Measurements from ENCODE around the gene SEMA3D.

SEMA3D gene

GRCh38 chr7:85175217-85175616, 11.6 kb downstream of the SEMA3D start:
- peaks cover 5% of the 10 kb centered on the region for H3K27me3 Mint-ChIP-seq (ENCODE audit: low read depth, poor library complexity)

GRCh38 chr7:85172530-85172941, 14.3 kb downstream of the SEMA3D start:
- no peak overlapping the region for H3K4me3 Mint-ChIP-seq
- peaks cover 6% of the 10 kb centered on the region for H3K9me3 Mint-ChIP-seq
- H3K4me1 Mint-ChIP-seq, result no peaks in the 10 kb centered on the region
- peaks cover 22% of the 10 kb centered on the region for H3K36me3 Mint-ChIP-seq (ENCODE audit: low read depth)
- H3K27me3 Mint-ChIP-seq (ENCODE audit: low read depth, poor library complexity), result peaks cover 5% of the 10 kb centered on the region
- no peak for TF ChIP-seq CTCF (IDR thresholded peaks at IDR 0.05)
- H3K27ac Mint-ChIP-seq, result no peak overlapping the region
- no peak for DNase-seq

More at GRCh38 chr7:85175217-85175616, 11.6 kb downstream of the SEMA3D start:
- Mint-ChIP-seq H3K9me3 (peaks cover 31% of the 10 kb centered on the region), H3K36me3 (ENCODE audit: low read depth) (peaks cover 49% of the 10 kb centered on the region), H3K4me1 (no peaks in the 10 kb centered on the region), H3K4me3 (no peak overlapping the region), H3K27ac (no peak overlapping the region)
- no peak for TF ChIP-seq CTCF (IDR thresholded peaks at IDR 0.05)
- DNase-seq, result no peak

- TF ChIP-seq CTCF (IDR thresholded peaks at IDR 0.05), result no peak
- no peak for DNase-seq
- H3K4me1 Mint-ChIP-seq, result peaks cover 8% of the 10 kb centered on the region
- no peak overlapping the region for H3K4me3 Mint-ChIP-seq
- H3K36me3 Mint-ChIP-seq (ENCODE audit: low read depth), result no peaks in the 10 kb centered on the region
- no peak overlapping the region for H3K27ac Mint-ChIP-seq
- H3K27me3 Mint-ChIP-seq (ENCODE audit: low read depth, poor library complexity), result no peaks in the 10 kb centered on the region
- H3K9me3 Mint-ChIP-seq, result no peaks in the 10 kb centered on the region
These were observed 19.2 kb downstream of the SEMA3D start for GRCh38 chr7:85167636-85168035.

GRCh38 chr7:85165263-85165662, 21.6 kb downstream of the SEMA3D start:
- no peaks in the 10 kb centered on the region for H3K9me3 Mint-ChIP-seq
- no peak overlapping the region for H3K27ac Mint-ChIP-seq
- no peak overlapping the region for H3K4me3 Mint-ChIP-seq
- no peak for TF ChIP-seq CTCF (IDR thresholded peaks at IDR 0.05)
- no peak for DNase-seq
- peaks cover 10% of the 10 kb centered on the region for H3K36me3 Mint-ChIP-seq (ENCODE audit: low read depth)
- H3K4me1 Mint-ChIP-seq, result peaks cover 8% of the 10 kb centered on the region
- H3K27me3 Mint-ChIP-seq (ENCODE audit: low read depth, poor library complexity), result no peaks in the 10 kb centered on the region

- Mint-ChIP-seq H3K27me3 (ENCODE audit: low read depth, poor library complexity) (no peaks in the 10 kb centered on the region), H3K36me3 (ENCODE audit: low read depth) (peaks cover 19% of the 10 kb centered on the region), H3K27ac (no peak overlapping the region), H3K9me3 (peaks cover 3% of the 10 kb centered on the region), H3K4me1 (peaks cover 8% of the 10 kb centered on the region), H3K4me3 (no peak overlapping the region)
- DNase-seq, result no peak
- TF ChIP-seq CTCF (IDR thresholded peaks at IDR 0.05), result no peak
These were observed 22.5 kb downstream of the SEMA3D start for GRCh38 chr7:85164376-85164775.

- peaks cover 35% of the 10 kb centered on the region for H3K36me3 Mint-ChIP-seq (ENCODE audit: low read depth)
- TF ChIP-seq CTCF (IDR thresholded peaks at IDR 0.05), result no peak
- H3K4me1 Mint-ChIP-seq, result peaks cover 8% of the 10 kb centered on the region
- no peak overlapping the region for H3K4me3 Mint-ChIP-seq
- DNase-seq, result no peak
- H3K27me3 Mint-ChIP-seq (ENCODE audit: low read depth, poor library complexity), result peaks cover 3% of the 10 kb centered on the region
- H3K9me3 Mint-ChIP-seq, result peaks cover 20% of the 10 kb centered on the region
- H3K27ac Mint-ChIP-seq, result peak overlapping the region; percentile 17
These were observed 24.1 kb downstream of the SEMA3D start for GRCh38 chr7:85162721-85163120.
